HEK293 (cell line): Measurements from ENCODE around the gene DUSP10.

ENCODE experiments used
- ZBTB21 ChIP-seq: fragments of 450-650 bp; formaldehyde crosslinking; IDR thresholded peaks from 2 replicates; pipeline ENCODE4 v1.5.1; 2017; ENCODE audit warnings: missing biosample characterization, missing genetic modification characterization
- ZNF560 ChIP-seq: fragments of 450-650 bp; formaldehyde crosslinking; IDR thresholded peaks from 2 replicates; pipeline ENCODE4 v1.5.1; 2017; ENCODE audit warnings: missing biosample characterization, missing genetic modification characterization, borderline replicate concordance
- ZSCAN30 ChIP-seq: fragments of 450-650 bp; IDR thresholded peaks from 2 replicates; pipeline ENCODE4 v1.5.1; 2018; ENCODE audit warnings: missing biosample characterization, mild to moderate bottlenecking, missing genetic modification characterization, moderate library complexity

DNA sequence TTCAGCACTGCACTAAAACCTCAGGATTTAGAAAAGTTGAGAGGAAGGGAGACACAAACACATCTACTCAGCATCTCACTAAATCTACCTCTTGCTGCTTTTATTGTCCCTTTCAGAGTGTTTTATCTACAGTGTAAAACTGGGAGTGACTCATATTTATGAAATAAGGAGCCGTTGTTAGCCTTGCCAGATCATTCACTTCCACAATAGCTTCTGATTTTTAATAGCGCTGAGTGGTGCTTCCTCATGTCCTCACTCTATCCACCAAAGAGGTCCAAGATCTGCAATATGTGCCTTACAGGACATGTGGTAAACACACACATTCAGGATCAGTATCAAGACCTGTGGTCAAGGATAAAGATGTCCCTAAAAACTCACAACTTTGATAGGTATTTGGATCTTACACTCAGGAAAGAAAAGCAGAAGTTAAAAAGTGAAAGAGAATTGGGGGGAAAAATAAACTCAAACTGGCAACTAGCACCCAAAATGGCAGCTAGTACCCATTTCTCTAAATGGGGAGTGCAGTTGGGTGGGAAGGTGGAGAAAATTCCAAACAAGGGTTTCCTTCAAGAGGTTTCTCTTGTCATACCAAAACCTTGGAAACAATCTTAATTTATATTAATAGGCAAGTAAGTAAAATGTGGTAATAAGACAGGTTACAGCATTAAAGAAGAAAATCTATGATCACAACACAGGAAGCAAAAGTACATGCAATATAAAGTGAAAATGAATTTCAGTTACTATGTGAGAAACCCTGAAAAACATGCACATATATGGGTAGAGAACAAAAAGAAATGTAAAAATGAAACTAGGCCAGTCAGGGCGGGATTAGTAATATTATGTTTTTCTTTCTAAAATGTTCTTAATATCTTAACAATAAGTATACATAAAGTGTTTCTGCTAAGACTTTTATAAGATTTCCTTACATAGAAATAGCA lies 15.9 kb downstream of the DUSP10 start:
- TF ChIP-seq ZSCAN30: no peak
- no peak for TF ChIP-seq ZNF560 (tag by site-specific recombination)
- TF ChIP-seq ZBTB21 (tag by site-specific recombination): no peak
